ENCODE measurements around the gene PEX10. TPM values are rescaled to one million over a fixed set of nuclear protein-coding genes. Genes with fewer than 3 reads are reported as not detected.
"Not testable (repeated sequence)": the region's sequence is repeated elsewhere in the genome, so short reads cannot be mapped to it uniquely, and the experiment has no call there.

The PEX10 gene
- total and polyA plus RNA-seq, 3 experiments from 2014 or later: 8.9 to 26.2 (median 25.6) TPM

- Mint-ChIP-seq H3K4me1 (peaks cover 0 to 2% (median 0%) of the 10 kb centered on the region in 3 donors), H3K27ac (no peak overlapping the region), H3K4me3 (no peak overlapping the region), H3K9me3 (no peaks in the 10 kb centered on the region), H3K36me3 (no peaks in the 10 kb centered on the region), H3K27me3 (peaks cover 6 to 13% of the 10 kb centered on the region in 2 donors)
- H3K4me1 ChIP-seq (ENCODE audit: insufficient read depth, low read length): no peaks in the 10 kb centered on the region
- no peak for DNase-seq
- ChIA-PET POLR2A (no interaction called here), CTCF (no interaction called here)
- H3K4me3 ChIP-seq (ENCODE audit: low read length): no peak overlapping the region
- peaks cover 18% of the 10 kb centered on the region for H3K27me3 ChIP-seq (ENCODE audit: insufficient read depth, low read length, poor library complexity, severe bottlenecking)
- no peak overlapping the region for H3K27ac ChIP-seq (ENCODE audit: low read depth, low read length)
- H3K36me3 ChIP-seq (ENCODE audit: insufficient read depth, low read length): no peaks in the 10 kb centered on the region
- H3K9me3 ChIP-seq (ENCODE audit: low read length): no peaks in the 10 kb centered on the region
Observed at GRCh38 chr1:2446394-2446793, 34.0 kb upstream of the PEX10 start.

DNA sequence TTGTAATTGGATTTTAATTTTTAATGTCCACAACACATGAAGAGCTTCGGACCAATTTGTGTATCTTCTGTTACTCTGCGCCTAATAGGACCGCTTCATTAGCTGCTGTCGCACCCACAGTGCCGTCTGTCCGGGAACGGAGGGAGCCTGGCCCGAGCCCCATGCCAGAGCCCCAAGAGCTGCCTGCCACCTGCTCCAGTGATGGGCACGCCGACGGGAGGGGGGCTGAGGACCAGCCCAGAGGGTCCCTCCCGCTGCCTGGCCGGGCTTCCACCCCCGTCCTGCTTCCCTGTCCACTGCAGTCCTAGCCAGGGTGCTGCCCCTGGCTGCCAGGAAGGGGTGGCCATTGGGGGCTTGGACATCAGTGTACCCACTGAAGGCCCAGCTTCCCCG lies 33.5 kb upstream of the PEX10 start:
- Histone ChIP-seq H3K9me3 (ENCODE audit: low read length) (no peaks in the 10 kb centered on the region), H3K4me1 (ENCODE audit: insufficient read depth, low read length) (no peaks in the 10 kb centered on the region), H3K27ac (ENCODE audit: low read depth, low read length) (no peak overlapping the region), H3K27me3 (ENCODE audit: insufficient read depth, low read length, poor library complexity, severe bottlenecking) (peaks cover 18% of the 10 kb centered on the region), H3K36me3 (ENCODE audit: insufficient read depth, low read length) (no peaks in the 10 kb centered on the region), H3K4me3 (ENCODE audit: low read length) (no peak overlapping the region)
- Mint-ChIP-seq H3K9me3 (no peaks in the 10 kb centered on the region), H3K4me3 (no peak overlapping the region), H3K27me3 (peaks cover 6 to 13% of the 10 kb centered on the region in 2 donors), H3K4me1 (peaks cover 0 to 2% (median 0%) of the 10 kb centered on the region in 3 donors), H3K27ac (no peak overlapping the region), H3K36me3 (no peaks in the 10 kb centered on the region)
- DNase-seq: no peak
- ChIA-PET POLR2A (no interaction called here), CTCF (no interaction called here)

DNA sequence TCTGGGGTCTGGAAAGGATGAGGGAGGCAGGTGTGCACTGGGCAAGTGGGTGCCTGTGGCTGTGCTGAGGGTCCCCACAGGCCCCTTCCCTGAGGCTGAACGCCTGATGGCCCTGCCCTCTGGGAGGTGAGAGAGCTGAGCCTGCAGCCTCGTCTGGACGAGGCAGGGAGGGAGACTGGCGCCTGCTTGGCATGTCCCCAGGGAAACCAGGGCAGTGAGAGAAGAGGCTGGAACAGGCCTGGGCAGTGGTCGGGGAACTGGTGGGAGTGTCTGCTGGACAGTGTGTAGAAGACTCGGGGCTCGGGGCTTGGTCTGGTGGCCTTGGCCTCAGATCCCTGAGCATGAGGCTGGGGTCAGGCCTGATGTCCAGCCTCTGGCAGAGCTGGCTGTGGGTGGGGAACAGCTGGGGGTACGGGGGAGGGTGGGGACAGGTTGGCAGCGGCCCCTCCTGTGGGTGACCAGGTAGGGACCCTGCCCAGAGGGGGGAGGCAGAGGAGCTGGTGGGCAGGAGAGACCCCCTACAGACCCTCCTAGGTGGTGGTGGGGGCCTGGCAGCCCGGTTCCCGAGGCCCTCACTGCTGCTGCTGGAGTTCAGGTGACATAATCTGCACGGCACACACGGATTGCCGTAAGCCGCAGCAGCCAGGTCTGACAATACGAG lies 32.9 kb upstream of the PEX10 start:
- Histone ChIP-seq H3K4me1 (ENCODE audit: insufficient read depth, low read length) (no peaks in the 10 kb centered on the region), H3K27ac (ENCODE audit: low read depth, low read length) (no peak overlapping the region), H3K36me3 (ENCODE audit: insufficient read depth, low read length) (no peaks in the 10 kb centered on the region), H3K4me3 (ENCODE audit: low read length) (no peak overlapping the region), H3K9me3 (ENCODE audit: low read length) (no peaks in the 10 kb centered on the region), H3K27me3 (ENCODE audit: insufficient read depth, low read length, poor library complexity, severe bottlenecking) (peaks cover 18% of the 10 kb centered on the region)
- ChIA-PET CTCF (no interaction called here), POLR2A (no interaction called here)
- Mint-ChIP-seq H3K27ac (peak overlapping the region in 1 of 8 donors; percentile 33), H3K9me3 (no peaks in the 10 kb centered on the region), H3K4me3 (no peak overlapping the region), H3K4me1 (peaks cover 0 to 2% (median 0%) of the 10 kb centered on the region in 3 donors), H3K27me3 (peaks cover 6 to 13% of the 10 kb centered on the region in 2 donors), H3K36me3 (no peaks in the 10 kb centered on the region)
- no peak for DNase-seq

DNA sequence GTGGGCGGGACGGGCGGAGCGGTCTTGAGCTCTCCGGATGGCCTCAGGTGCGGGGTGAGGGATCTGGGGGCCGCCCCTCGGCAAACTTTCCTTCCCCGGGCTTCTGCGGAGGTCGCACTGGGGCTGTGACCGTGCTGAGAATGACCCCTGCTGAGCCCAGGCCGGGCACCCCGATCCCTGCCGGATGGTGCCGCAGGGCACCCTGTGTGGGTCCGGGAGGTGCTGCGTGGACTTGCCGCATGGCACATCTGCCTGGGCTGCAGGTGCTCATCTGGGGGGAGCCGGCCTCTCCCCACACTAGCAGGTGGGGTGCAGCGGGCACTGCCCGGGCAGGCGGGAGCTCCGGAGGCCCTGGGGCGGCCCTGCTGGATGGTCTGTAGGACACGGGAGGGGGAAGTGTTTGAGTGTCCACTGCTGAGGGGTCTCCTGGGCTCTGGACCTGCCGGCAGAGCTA lies 31.8 kb upstream of the PEX10 start:
- Histone ChIP-seq H3K9me3 (ENCODE audit: low read length) (no peaks in the 10 kb centered on the region), H3K4me3 (ENCODE audit: low read length) (no peak overlapping the region), H3K27me3 (ENCODE audit: insufficient read depth, low read length, poor library complexity, severe bottlenecking) (peaks cover 18% of the 10 kb centered on the region), H3K4me1 (ENCODE audit: insufficient read depth, low read length) (no peaks in the 10 kb centered on the region), H3K36me3 (ENCODE audit: insufficient read depth, low read length) (no peaks in the 10 kb centered on the region), H3K27ac (ENCODE audit: low read depth, low read length) (no peak overlapping the region)
- peaks cover 6 to 13% of the 10 kb centered on the region in 2 donors for H3K27me3 Mint-ChIP-seq
- H3K4me3 Mint-ChIP-seq: peak overlapping the region in 1 of 7 donors; percentile 56
- no peak overlapping the region for H3K27ac Mint-ChIP-seq
- ChIA-PET POLR2A (no interaction called here), CTCF (no interaction called here)
- H3K36me3 Mint-ChIP-seq: no peaks in the 10 kb centered on the region
- peaks cover 0 to 2% (median 0%) of the 10 kb centered on the region in 3 donors for H3K4me1 Mint-ChIP-seq
- no peak for DNase-seq
- H3K9me3 Mint-ChIP-seq: no peaks in the 10 kb centered on the region

GRCh38 chr1:2443277-2444137 lies 31.1 kb upstream of the PEX10 start:
- Histone ChIP-seq H3K27me3 (ENCODE audit: insufficient read depth, low read length, poor library complexity, severe bottlenecking) (peaks cover 18% of the 10 kb centered on the region), H3K4me1 (ENCODE audit: insufficient read depth, low read length) (no peaks in the 10 kb centered on the region), H3K4me3 (ENCODE audit: low read length) (no peak overlapping the region), H3K27ac (ENCODE audit: low read depth, low read length) (no peak overlapping the region), H3K9me3 (ENCODE audit: low read length) (no peaks in the 10 kb centered on the region), H3K36me3 (ENCODE audit: insufficient read depth, low read length) (no peaks in the 10 kb centered on the region)
- Mint-ChIP-seq H3K36me3 (no peaks in the 10 kb centered on the region), H3K27ac (no peak overlapping the region), H3K27me3 (peaks cover 6 to 13% of the 10 kb centered on the region in 2 donors), H3K9me3 (no peaks in the 10 kb centered on the region), H3K4me1 (peaks cover 0 to 2% (median 0%) of the 10 kb centered on the region in 3 donors), H3K4me3 (peak overlapping the region in 1 of 7 donors; percentile 56)
- CTCF ChIA-PET: interaction anchor here (1.1 kb wide), 1 partner anchor 28 kb away, joined by 5 read pairs; no protein-coding TSS in a partner anchor
- POLR2A ChIA-PET: no interaction called here
- DNase-seq: peak in 2 of 5 donors; percentile 20 to 24

DNA sequence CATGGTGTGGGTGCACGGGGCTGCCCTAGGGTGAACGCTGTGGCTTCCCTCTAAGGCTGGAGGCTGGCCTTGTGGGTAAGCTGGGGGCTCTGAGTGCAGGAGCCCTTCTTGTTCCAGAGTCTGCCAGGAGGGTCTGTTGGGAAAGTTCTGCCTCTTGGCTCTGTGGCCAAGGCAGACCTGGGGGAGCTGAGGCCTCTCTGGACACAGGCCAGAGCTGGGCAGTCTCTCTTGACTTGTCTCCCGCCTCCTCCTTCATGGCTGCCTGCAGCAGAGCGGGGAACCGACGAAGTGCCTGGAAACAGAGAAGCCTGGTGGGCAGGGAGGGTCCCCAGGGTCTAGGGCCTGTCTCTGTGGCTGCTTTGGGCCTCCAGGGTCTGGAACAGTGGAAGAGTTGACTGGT lies 30.3 kb upstream of the PEX10 start:
- POLR2A ChIA-PET: no interaction called here
- Mint-ChIP-seq H3K9me3 (no peaks in the 10 kb centered on the region), H3K27me3 (peaks cover 6 to 13% of the 10 kb centered on the region in 2 donors), H3K27ac (no peak overlapping the region), H3K4me3 (peak overlapping the region in 2 of 7 donors; percentile 28 to 56), H3K4me1 (peaks cover 0 to 2% (median 0%) of the 10 kb centered on the region in 3 donors), H3K36me3 (no peaks in the 10 kb centered on the region)
- Histone ChIP-seq H3K9me3 (ENCODE audit: low read length) (no peaks in the 10 kb centered on the region), H3K4me3 (ENCODE audit: low read length) (no peak overlapping the region), H3K36me3 (ENCODE audit: insufficient read depth, low read length) (no peaks in the 10 kb centered on the region), H3K27me3 (ENCODE audit: insufficient read depth, low read length, poor library complexity, severe bottlenecking) (peaks cover 18% of the 10 kb centered on the region), H3K27ac (ENCODE audit: low read depth, low read length) (no peak overlapping the region), H3K4me1 (ENCODE audit: insufficient read depth, low read length) (no peaks in the 10 kb centered on the region)
- CTCF ChIA-PET: interaction anchor here (1.1 kb wide), 2 partner anchors 27 to 105 kb away, joined by 3 to 5 read pairs; no protein-coding TSS in a partner anchor
- DNase-seq: no peak

DNA sequence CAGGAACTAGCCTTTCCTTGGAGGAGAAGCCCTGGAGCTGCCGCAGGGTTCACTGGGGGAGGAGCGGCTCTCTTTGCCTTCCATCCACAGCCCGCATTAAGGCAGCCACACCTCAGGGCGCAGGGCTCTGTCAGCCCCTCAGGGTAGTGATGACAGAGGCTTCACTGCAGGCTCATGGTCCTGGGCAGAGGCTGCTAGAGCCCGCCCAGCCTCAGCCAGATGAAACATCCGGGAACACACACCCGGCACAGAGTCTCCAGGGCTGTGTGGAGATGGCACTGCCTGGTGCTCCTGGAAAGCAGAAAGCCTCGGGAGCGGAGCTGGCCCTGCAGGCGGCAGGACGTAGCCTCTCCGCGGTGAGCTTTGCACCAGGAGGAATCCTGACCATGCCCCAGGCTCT lies 29.4 kb upstream of the PEX10 start:
- H3K4me1 Mint-ChIP-seq: peaks cover 0 to 5% (median 0%) of the 10 kb centered on the region in 3 donors
- ChIA-PET POLR2A (no interaction called here), CTCF (interaction anchor here (1.1 kb wide), 2 partner anchors 34 to 106 kb away, joined by 3 read pairs; partner anchors contain the start of gene PLCH2)
- no peaks in the 10 kb centered on the region for H3K4me1 ChIP-seq (ENCODE audit: insufficient read depth, low read length)
- no peaks in the 10 kb centered on the region for H3K36me3 ChIP-seq (ENCODE audit: insufficient read depth, low read length)
- H3K27me3 Mint-ChIP-seq: peaks cover 8 to 13% of the 10 kb centered on the region in 2 donors
- H3K27ac Mint-ChIP-seq: no peak overlapping the region
- no peak overlapping the region for H3K4me3 ChIP-seq (ENCODE audit: low read length)
- no peaks in the 10 kb centered on the region for H3K9me3 ChIP-seq (ENCODE audit: low read length)
- no peaks in the 10 kb centered on the region for H3K36me3 Mint-ChIP-seq
- peaks cover 18% of the 10 kb centered on the region for H3K27me3 ChIP-seq (ENCODE audit: insufficient read depth, low read length, poor library complexity, severe bottlenecking)
- no peak for DNase-seq
- no peak overlapping the region for H3K27ac ChIP-seq (ENCODE audit: low read depth, low read length)
- no peak overlapping the region for H3K4me3 Mint-ChIP-seq
- no peaks in the 10 kb centered on the region for H3K9me3 Mint-ChIP-seq

DNA sequence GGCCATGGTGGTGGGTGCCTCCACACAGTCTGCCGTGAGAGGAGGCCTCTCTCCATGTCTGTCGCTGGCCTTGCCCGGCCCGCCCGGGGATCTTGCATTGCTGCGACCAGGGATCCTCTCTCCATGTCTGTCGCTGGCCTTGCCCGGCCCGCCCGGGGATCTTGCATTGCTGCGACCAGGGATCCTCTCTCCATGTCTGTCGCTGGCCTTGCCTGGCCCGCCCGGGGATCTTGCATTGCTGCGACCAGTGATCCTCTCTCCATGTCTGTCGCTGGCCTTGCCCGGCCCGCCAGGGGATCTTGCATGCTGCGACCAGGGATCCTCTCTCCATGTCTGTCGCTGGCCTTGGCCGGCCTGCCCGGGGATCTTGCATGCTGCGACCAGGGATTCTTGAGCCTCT lies 28.0 kb upstream of the PEX10 start:
- H3K4me3 ChIP-seq (ENCODE audit: low read length); H3K27ac ChIP-seq (ENCODE audit: low read depth, low read length); POLR2A ChIA-PET; CTCF ChIA-PET; H3K9me3 Mint-ChIP-seq; H3K27ac Mint-ChIP-seq; DNase-seq; H3K4me3 Mint-ChIP-seq; H3K4me1 Mint-ChIP-seq; H3K4me1 ChIP-seq (ENCODE audit: insufficient read depth, low read length); H3K36me3 ChIP-seq (ENCODE audit: insufficient read depth, low read length); H3K9me3 ChIP-seq (ENCODE audit: low read length); H3K36me3 Mint-ChIP-seq: not testable (repeated sequence)
- peaks cover 18% of the 10 kb centered on the region for H3K27me3 ChIP-seq (ENCODE audit: insufficient read depth, low read length, poor library complexity, severe bottlenecking)
- peaks cover 8 to 13% of the 10 kb centered on the region in 2 donors for H3K27me3 Mint-ChIP-seq
